ENCODE data around the gene NLRP3.

GRCh38 chr1:247472035-247472434 lies 56.1 kb downstream of the NLRP3 start:
- TF ChIP-seq POLR2AphosphoS5 (IDR thresholded peaks at IDR 0.05; ENCODE audit: low read depth, low read length) (no peak), TAF1 (IDR thresholded peaks at IDR 0.05; ENCODE audit: borderline replicate concordance, low read depth, low read length) (no peak)
